Heart right ventricle (tissue), 16 donors: ENCODE measurements around the gene FANCE. TPM values are rescaled to one million over a fixed set of nuclear protein-coding genes. Genes with fewer than 3 reads are reported as not detected.

Source experiments
- ATAC-seq, 8 donors: fragments of 200-7000 bp; cut with Tn5 transposase; one replicate each; pipeline ENCODE4 v1.9.1; 2020; ENCODE audit warnings: mild to moderate bottlenecking in 8 of 8, moderate library complexity in 8 of 8, moderate number of reproducible peaks in 1 of 8
- DNase-seq, 2 donors: peaks; one replicate each; pipeline ENCODE4 v3.0.0-alpha.2; 2020
- H3K27ac ChIP-seq, 10 donors: fragments of 200-600 bp; sonication (generic) in 2 of 10; one replicate each; pipeline versions ENCODE4 v1.5.0 to v1.8.0; 2020 to 2022; ENCODE audit warnings: mild to moderate bottlenecking in 3 of 10
- H3K27me3 ChIP-seq, 7 donors: fragments of 200-600 bp; one replicate each; pipeline ENCODE4 v1.8.0; 2021 to 2022; ENCODE audit warnings: mild to moderate bottlenecking in 2 of 7
- H3K36me3 ChIP-seq, 9 donors: fragments of 200-600 bp; sonication (generic) in 1 of 9; one replicate each; pipeline versions ENCODE4 v1.5.0 to v1.8.0; 2020 to 2022; ENCODE audit warnings: mild to moderate bottlenecking in 2 of 9
- H3K4me1 ChIP-seq, 9 donors: fragments of 200-600 bp; sonication (generic) in 1 of 9; one replicate each; pipeline versions ENCODE4 v1.5.0 to v1.8.0; 2020 to 2022; ENCODE audit warnings: mild to moderate bottlenecking in 4 of 9
- H3K4me3 ChIP-seq, 10 donors: fragments of 200-600 bp; sonication (generic) in 2 of 10; one replicate each; pipeline versions ENCODE4 v1.5.0 to v1.8.0; 2020 to 2022; ENCODE audit warnings: mild to moderate bottlenecking in 7 of 10, moderate library complexity in 2 of 10
- H3K9me3 ChIP-seq, 11 donors: fragments of 200-600 bp in 10 of 11; sonication (generic) in 2 of 11; one replicate each; pipeline versions ENCODE4 v1.5.0 to v1.8.0; 2013 to 2022; ENCODE audit warnings: mild to moderate bottlenecking in 2 of 11, control low read depth in 1 of 11, moderate library complexity in 1 of 11
- WGBS, 2 donors: extraction: QIAGEN DNeasy Blood & Tissue Kit; methylation state at CpG; one replicate each; pipeline ENCODE4 v1.1.7; 2013; ENCODE audit warnings: inconsistent platforms in 1 of 2; 5-methylcytosine and 5-hydroxymethylcytosine counted together
- intact Hi-C, 10 donors: fragments of 100-400 bp; cut with DNase I; formaldehyde crosslinking; loops; one replicate each; pipeline versions ENCODE4 v1.11.1 to v1.14.2; 2022
- polyA plus RNA-seq, 2 donors: library from polyadenylated mRNA; stranded (reverse); fragments of 200-250 nt; gene quantifications; one replicate each; pipeline ENCODE4 v1.2.3, GENCODE V29; 2013
- total RNA-seq, 10 donors: library from RNA; stranded (reverse); fragmentation: NEBNext Ultra II Directional in 3 of 10; extraction: Animal tissue kit (Norgen Biotek cat#: 25700) in 3 of 10; gene quantifications; one replicate each; pipeline versions ENCODE4 v1.2.1 to v1.2.4, GENCODE V29; 2021 to 2023
- TF ChIP-seq, protein P1 (sequence below), 9 donors: fragments of 200-600 bp; sonication (generic) in 2 of 9; IDR thresholded peaks; one replicate each; pipeline versions ENCODE4 v1.5.0 to v1.8.0; 2021 to 2022; ENCODE audit warnings: antibody characterized with exemption in 9 of 9, mild to moderate bottlenecking in 5 of 9, moderate library complexity in 1 of 9
- donor health status: Arrhythmogenic right ventricular cardiomyopathy.
- donor health status: ischemic (EF 13 %, LVEDD 7.1; RV severe dilation, severe dysfunction).
- donor health status: healthy with polysubstance abuse.
- donor health status: DM: no; HTN: yes; CAD: no.
- donor health status: DM: no; HTN: no; CAD: no.
- donor health status: ischemic (EF 25% LVEDD 6.9; RV normal size, moderate dysfunction).
- donor health status: ischemic (EF 25% LVEDD 5.7; RV mildly dilated, moderate dysfunction).
- donor health status: healthy.
- donor health status: DM: yes; HTN: yes; CAD: no.
- donor health status: Ischemic cardiomyopathy.
- donor health status: ischemic (EF 35%, LVEDD 5.7; RV mildly dilated, moderate dysfunction).
- donor health status: nonischemic (EF 11% LVEDD 7.7; RV severe dilation, severe dysfunction).
- donor health status: DM: yes; HTN: yes; CAD: no.
- donor health status: PGD.
- donor health status: ischemic (EF 29% LVEDD 5.4; RV normal size, mild dysfunction).
- donor health status: nonischemic (EF 23%, LVEDD 6.1; RV moderate dilation, normal function).

Gene FANCE
- total and polyA plus RNA-seq, 12 donors = 1.5 to 5.3 (median 2.9) TPM

GRCh38 chr6:35508542-35508941 is 56.4 kb downstream of the FANCE start:
- intact Hi-C loops = no loop called here
- Histone ChIP-seq H3K27me3 (peaks cover 0 to 91% (median 58%) of the 10 kb centered on the region in 7 donors), H3K4me1 (peaks cover 0 to 10% (median 4%) of the 10 kb centered on the region in 9 donors), H3K36me3 (no peaks in the 10 kb centered on the region), H3K4me3 (no peak overlapping the region), H3K9me3 (no peaks in the 10 kb centered on the region), H3K27ac (no peak overlapping the region)
- TF ChIP-seq, protein P1, sequence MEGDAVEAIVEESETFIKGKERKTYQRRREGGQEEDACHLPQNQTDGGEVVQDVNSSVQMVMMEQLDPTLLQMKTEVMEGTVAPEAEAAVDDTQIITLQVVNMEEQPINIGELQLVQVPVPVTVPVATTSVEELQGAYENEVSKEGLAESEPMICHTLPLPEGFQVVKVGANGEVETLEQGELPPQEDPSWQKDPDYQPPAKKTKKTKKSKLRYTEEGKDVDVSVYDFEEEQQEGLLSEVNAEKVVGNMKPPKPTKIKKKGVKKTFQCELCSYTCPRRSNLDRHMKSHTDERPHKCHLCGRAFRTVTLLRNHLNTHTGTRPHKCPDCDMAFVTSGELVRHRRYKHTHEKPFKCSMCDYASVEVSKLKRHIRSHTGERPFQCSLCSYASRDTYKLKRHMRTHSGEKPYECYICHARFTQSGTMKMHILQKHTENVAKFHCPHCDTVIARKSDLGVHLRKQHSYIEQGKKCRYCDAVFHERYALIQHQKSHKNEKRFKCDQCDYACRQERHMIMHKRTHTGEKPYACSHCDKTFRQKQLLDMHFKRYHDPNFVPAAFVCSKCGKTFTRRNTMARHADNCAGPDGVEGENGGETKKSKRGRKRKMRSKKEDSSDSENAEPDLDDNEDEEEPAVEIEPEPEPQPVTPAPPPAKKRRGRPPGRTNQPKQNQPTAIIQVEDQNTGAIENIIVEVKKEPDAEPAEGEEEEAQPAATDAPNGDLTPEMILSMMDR (IDR thresholded peaks at IDR 0.05) = no peak
- ATAC-seq (no peak), DNase-seq (no peak)
- 53 to 64% methylated on average over 5 of the region's 5 CpGs for WGBS, 2 donors

DNA sequence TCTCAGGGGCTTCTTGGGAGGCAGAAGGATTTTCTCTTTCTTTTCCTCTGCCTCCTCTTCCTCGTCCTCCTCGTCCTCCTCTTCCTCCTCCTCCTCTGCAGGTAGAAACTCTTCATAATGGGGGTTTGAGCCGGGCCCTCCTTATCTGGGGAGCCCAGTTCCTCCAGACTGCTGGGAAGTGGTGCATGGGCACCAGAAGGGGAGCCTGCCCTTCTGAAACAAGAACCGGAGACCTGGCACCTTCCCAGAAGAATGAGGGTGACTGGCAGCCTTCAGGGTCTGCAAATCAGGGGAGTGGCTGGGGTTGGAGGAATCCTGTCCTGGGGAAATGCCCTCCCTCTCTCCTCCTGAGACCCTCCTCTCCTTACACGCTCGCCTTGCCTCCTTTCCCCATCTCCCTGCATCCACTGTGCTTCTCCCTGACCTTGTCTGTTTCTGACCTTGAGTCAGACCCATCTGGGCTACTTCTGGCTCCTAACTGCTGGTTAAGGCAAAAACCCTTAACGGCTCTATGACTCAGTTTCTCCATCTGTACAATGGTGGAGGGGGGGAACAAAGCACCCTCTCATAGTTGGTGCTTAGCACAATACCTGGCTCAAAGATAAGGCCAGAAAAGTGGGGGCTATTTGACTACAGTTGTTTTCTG is 58.9 kb downstream of the FANCE start:
- intact Hi-C loops = no loop called here
- H3K4me1 ChIP-seq = peaks cover 0 to 10% (median 4%) of the 10 kb centered on the region in 9 donors
- WGBS, 2 donors = 72 to 78% methylated on average over 7 of the region's 7 CpGs
- TF ChIP-seq, protein P1 (IDR thresholded peaks at IDR 0.05) = no peak
- no peaks in the 10 kb centered on the region for H3K36me3 ChIP-seq
- peak overlapping the region in 4 of 10 donors; percentile 22 to 32 (median 28) for H3K4me3 ChIP-seq
- H3K9me3 ChIP-seq = no peaks in the 10 kb centered on the region
- ATAC-seq = no peak
- no peak for DNase-seq
- peaks cover 0 to 67% (median 51%) of the 10 kb centered on the region in 7 donors for H3K27me3 ChIP-seq
- H3K27ac ChIP-seq = no peak overlapping the region

DNA sequence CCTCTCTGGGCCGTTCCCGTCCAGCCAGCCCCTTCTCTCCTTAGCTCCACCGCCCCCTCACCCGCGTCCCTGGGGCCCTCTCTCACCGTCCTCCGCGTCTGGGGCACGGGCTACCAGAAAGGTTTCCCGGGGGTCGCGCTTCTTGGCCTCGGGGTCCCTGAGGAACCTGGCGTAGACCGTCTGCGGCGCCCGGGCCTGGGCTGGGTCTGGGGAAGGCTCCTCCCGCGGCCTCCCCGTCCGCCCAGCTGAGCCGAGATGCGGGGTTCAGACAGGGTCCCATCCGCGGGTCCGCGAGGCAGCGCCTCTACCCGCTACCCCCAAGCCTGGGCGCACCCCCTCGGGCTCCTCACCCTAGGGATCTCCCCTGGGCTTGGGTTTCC is 59.4 kb downstream of the FANCE start:
- WGBS, 2 donors = 18 to 22% methylated on average over 31 to 32 of the region's 32 CpGs

GRCh38 chr6:35512006-35512405 is 59.9 kb downstream of the FANCE start:
- DNase-seq (no peak), ATAC-seq (peak in 1 of 8 donors; percentile 13)
- peak overlapping the region in 3 of 10 donors; percentile 22 to 32 (median 25) for H3K4me3 ChIP-seq
- no peaks in the 10 kb centered on the region for H3K9me3 ChIP-seq
- TF ChIP-seq, protein P1 (IDR thresholded peaks at IDR 0.05) = no peak
- H3K27me3 ChIP-seq = peaks cover 0 to 59% (median 45%) of the 10 kb centered on the region in 7 donors
- intact Hi-C loops = no loop called here
- H3K27ac ChIP-seq = no peak overlapping the region
- no peaks in the 10 kb centered on the region for H3K36me3 ChIP-seq
- H3K4me1 ChIP-seq = peaks cover 0 to 10% (median 4%) of the 10 kb centered on the region in 9 donors
- 7 to 8% methylated on average over 11 to 26 of the region's 26 CpGs for WGBS, 2 donors

More for the DNA sequence above, 59.4 kb downstream of the FANCE start:
- peak in 2 of 8 donors; percentile 22 to 28 for ATAC-seq
- TF ChIP-seq, protein P1 (IDR thresholded peaks at IDR 0.05) = no peak
- Histone ChIP-seq H3K27ac (no peak overlapping the region), H3K4me1 (peaks cover 0 to 10% (median 4%) of the 10 kb centered on the region in 9 donors), H3K9me3 (no peaks in the 10 kb centered on the region), H3K4me3 (peak overlapping the region in 4 of 10 donors; percentile 22 to 32 (median 28)), H3K27me3 (peaks cover 0 to 63% (median 46%) of the 10 kb centered on the region in 7 donors), H3K36me3 (no peaks in the 10 kb centered on the region)
- intact Hi-C loops = no loop called here
- DNase-seq = no peak
